ENCODE data around the gene SLC38A2.

The SLC38A2 gene

GRCh38 chr12:46379352-46379751 is 6.8 kb upstream of the SLC38A2 start:
- no peaks in the 10 kb centered on the region for H3K79me2 ChIP-seq
- no peaks in the 10 kb centered on the region for H3K9me3 ChIP-seq (ENCODE audit: control insufficient read depth, low read length)
- H3K36me3 ChIP-seq (ENCODE audit: control insufficient read depth, insufficient read depth, low read length): no peaks in the 10 kb centered on the region
- H3K4me1 ChIP-seq: peaks cover 3% of the 10 kb centered on the region
- no peak overlapping the region for H3K27ac ChIP-seq
- H3K27me3 ChIP-seq (ENCODE audit: control insufficient read depth, insufficient read depth, low read length): no peaks in the 10 kb centered on the region
- no peak overlapping the region for H3K4me2 ChIP-seq (ENCODE audit: low read length)
- no peak overlapping the region for H3K9ac ChIP-seq
- H2AFZ ChIP-seq: no peak overlapping the region
- no peak overlapping the region for H3K4me3 ChIP-seq (ENCODE audit: low read depth, low read length)
- TF ChIP-seq, protein P1, sequence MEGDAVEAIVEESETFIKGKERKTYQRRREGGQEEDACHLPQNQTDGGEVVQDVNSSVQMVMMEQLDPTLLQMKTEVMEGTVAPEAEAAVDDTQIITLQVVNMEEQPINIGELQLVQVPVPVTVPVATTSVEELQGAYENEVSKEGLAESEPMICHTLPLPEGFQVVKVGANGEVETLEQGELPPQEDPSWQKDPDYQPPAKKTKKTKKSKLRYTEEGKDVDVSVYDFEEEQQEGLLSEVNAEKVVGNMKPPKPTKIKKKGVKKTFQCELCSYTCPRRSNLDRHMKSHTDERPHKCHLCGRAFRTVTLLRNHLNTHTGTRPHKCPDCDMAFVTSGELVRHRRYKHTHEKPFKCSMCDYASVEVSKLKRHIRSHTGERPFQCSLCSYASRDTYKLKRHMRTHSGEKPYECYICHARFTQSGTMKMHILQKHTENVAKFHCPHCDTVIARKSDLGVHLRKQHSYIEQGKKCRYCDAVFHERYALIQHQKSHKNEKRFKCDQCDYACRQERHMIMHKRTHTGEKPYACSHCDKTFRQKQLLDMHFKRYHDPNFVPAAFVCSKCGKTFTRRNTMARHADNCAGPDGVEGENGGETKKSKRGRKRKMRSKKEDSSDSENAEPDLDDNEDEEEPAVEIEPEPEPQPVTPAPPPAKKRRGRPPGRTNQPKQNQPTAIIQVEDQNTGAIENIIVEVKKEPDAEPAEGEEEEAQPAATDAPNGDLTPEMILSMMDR (IDR thresholded peaks at IDR 0.05): no peak

DNA sequence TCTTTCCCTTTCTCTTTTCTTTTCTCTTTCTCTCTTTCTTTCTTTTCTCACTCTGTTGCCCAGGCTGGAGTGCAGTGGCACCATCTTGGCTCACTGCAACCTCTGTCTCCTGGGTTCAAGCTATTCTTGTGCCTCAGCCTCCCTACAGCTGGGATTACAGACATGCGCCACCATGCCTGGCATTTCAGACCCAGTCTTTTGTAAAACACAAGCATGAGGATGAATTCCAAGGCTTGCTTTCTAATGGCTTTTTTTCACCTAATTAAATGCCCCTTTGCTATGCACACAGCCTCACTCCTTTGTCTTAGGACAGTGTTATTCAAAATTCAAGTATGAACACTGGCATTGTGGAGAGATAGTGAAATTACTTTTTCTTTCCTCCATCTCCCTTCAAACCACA is 6.0 kb upstream of the SLC38A2 start:
- Histone ChIP-seq H3K4me1 (peaks cover 3% of the 10 kb centered on the region), H3K36me3 (ENCODE audit: control insufficient read depth, insufficient read depth, low read length) (no peaks in the 10 kb centered on the region), H3K79me2 (no peaks in the 10 kb centered on the region), H3K9me3 (ENCODE audit: control insufficient read depth, low read length) (no peaks in the 10 kb centered on the region), H3K4me2 (ENCODE audit: low read length) (no peak overlapping the region), H2AFZ (no peak overlapping the region), H3K27me3 (ENCODE audit: control insufficient read depth, insufficient read depth, low read length) (no peaks in the 10 kb centered on the region), H3K4me3 (ENCODE audit: low read depth, low read length) (no peak overlapping the region), H3K27ac (no peak overlapping the region), H3K9ac (no peak overlapping the region)
- TF ChIP-seq, protein P1 (IDR thresholded peaks at IDR 0.05): no peak

- Histone ChIP-seq H3K27ac (no peak overlapping the region), H2AFZ (no peak overlapping the region), H3K9me3 (ENCODE audit: control insufficient read depth, low read length) (no peaks in the 10 kb centered on the region), H3K36me3 (ENCODE audit: control insufficient read depth, insufficient read depth, low read length) (no peaks in the 10 kb centered on the region), H3K4me3 (ENCODE audit: low read depth, low read length) (no peak overlapping the region), H3K4me2 (ENCODE audit: low read length) (no peak overlapping the region), H3K4me1 (peaks cover 3% of the 10 kb centered on the region), H3K9ac (no peak overlapping the region), H3K27me3 (ENCODE audit: control insufficient read depth, insufficient read depth, low read length) (no peaks in the 10 kb centered on the region), H3K79me2 (no peaks in the 10 kb centered on the region)
- TF ChIP-seq, protein P1 (IDR thresholded peaks at IDR 0.05): no peak
These were observed 5.1 kb upstream of the SLC38A2 start for GRCh38 chr12:46377678-46378077.

DNA sequence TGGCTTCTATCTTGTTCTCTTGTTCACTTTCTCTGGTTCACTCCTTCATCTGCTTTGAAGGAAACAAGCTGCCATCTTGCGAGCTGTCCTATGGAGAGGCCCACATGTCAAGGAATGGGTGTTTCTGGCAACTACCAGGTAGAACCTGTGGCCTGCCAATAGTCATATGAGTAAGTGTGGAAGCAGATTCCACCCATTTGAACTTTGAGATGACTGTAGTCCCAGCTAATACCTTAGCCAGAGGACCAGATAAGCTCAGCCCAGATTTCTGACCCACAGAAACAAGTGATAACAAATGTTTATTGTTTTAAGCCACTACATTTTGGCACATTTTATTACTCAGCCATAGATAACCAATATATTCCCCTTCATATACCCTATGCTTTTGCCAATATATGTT is 4.0 kb upstream of the SLC38A2 start:
- TF ChIP-seq, protein P1 (IDR thresholded peaks at IDR 0.05): no peak
- H3K4me3 ChIP-seq (ENCODE audit: low read depth, low read length): no peak overlapping the region

DNA sequence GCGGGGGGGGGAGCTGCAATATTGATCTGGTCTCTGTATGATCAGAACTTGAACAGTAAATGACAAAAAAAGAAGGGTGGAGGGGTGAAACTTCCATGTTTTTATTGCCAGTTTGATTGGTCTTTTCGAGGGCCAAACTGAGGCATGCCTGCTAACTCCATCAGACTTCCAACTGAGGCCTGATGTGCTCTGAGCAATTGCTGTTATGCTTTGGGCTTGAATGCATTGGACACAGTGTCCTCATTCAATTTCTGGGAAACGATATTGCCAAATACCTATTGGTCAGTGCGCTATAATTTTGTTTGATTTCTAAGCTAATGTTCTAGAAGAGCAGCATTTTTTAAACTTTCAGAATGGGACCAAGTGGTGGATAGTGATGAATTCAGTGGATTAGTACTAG is 2.1 kb upstream of the SLC38A2 start:
- H3K4me1 ChIP-seq: peaks cover 3% of the 10 kb centered on the region
- H3K79me2 ChIP-seq: peaks cover 17% of the 10 kb centered on the region
- no peaks in the 10 kb centered on the region for H3K36me3 ChIP-seq (ENCODE audit: control insufficient read depth, insufficient read depth, low read length)
- H3K27me3 ChIP-seq (ENCODE audit: control insufficient read depth, insufficient read depth, low read length): no peaks in the 10 kb centered on the region
- H3K4me2 ChIP-seq (ENCODE audit: low read length): no peak overlapping the region
- H3K9me3 ChIP-seq (ENCODE audit: control insufficient read depth, low read length): no peaks in the 10 kb centered on the region
- H2AFZ ChIP-seq: no peak overlapping the region
- TF ChIP-seq, protein P1 (IDR thresholded peaks at IDR 0.05): no peak
- no peak overlapping the region for H3K27ac ChIP-seq
- no peak overlapping the region for H3K9ac ChIP-seq
- no peak overlapping the region for H3K4me3 ChIP-seq (ENCODE audit: low read depth, low read length)

More for the DNA sequence above, 4.0 kb upstream of the SLC38A2 start:
- no peak overlapping the region for H3K9ac ChIP-seq
- no peaks in the 10 kb centered on the region for H3K4me1 ChIP-seq
- no peak overlapping the region for H3K27ac ChIP-seq
- no peaks in the 10 kb centered on the region for H3K36me3 ChIP-seq (ENCODE audit: control insufficient read depth, insufficient read depth, low read length)
- peaks cover 5% of the 10 kb centered on the region for H3K79me2 ChIP-seq
- no peak overlapping the region for H3K4me2 ChIP-seq (ENCODE audit: low read length)
- H2AFZ ChIP-seq: no peak overlapping the region
- H3K27me3 ChIP-seq (ENCODE audit: control insufficient read depth, insufficient read depth, low read length): no peaks in the 10 kb centered on the region
- no peaks in the 10 kb centered on the region for H3K9me3 ChIP-seq (ENCODE audit: control insufficient read depth, low read length)
